Stimulated activated CD8-positive, alpha-beta memory T cell treated with anti-CD3 and anti-CD28 coated beads, Interleukin-12 subunit alpha, Interleukin-12 subunit beta, amount 100 ng/mL, for 24 hours (primary cell): ENCODE data around the gene WNT7B.

Experiments
- DNase-seq: peaks from one replicate; pipeline ENCODE4 v3.0.0-alpha.2; 2020; ENCODE audit errors: extremely low read depth

WNT7B gene

DNA sequence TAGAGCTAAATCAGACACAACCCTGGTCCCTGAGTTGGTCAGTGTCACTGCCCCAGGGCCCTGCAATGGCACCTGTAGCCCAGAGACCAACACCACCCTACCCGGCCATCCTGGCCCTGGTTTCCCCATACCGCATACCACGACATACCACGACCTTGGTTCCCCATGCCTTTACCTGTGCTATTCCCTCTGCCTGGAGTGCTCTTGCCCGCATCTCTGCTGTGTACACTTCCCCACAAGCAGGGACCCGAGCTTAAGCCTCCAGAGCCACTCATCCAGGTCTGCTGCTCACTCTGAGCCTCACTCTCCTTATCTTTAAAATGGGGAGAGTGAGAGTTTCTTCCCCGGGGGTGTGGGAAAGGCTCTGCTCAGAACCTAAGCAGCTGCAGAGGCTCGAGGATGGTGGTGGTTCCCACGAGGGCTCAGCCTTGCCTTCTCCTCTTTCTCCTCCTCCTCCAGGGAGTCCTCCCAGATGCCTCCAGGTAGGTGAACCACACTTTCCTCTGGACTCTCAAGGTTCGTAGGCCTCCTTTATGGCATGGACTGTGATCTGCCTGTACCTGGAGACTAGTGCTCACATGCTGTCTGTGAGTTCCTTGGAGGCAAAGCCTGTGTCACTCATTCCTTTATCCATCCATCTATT is 48.1 kb downstream of the WNT7B start:
- no peak for DNase-seq

DNA sequence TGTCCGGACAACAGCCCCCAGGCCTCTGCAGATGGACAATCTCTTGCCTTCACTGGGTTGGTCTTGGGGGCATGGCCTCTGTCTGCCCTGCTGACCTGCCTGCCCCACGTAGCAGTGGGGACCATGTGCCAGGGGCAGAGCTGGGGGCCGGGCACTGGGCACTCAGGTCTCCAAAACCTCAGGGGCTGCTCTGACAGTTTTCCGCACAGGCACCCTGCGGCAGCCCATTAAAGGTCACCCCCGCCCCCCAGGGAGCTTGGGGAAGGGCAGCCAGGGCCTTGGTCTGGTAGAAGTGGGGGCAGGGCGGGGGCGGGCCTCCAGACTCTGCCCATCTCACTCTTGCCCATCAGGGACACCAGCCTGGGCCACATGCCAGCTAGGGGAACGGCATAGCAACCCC is 49.9 kb downstream of the WNT7B start:
- no peak for DNase-seq

DNA sequence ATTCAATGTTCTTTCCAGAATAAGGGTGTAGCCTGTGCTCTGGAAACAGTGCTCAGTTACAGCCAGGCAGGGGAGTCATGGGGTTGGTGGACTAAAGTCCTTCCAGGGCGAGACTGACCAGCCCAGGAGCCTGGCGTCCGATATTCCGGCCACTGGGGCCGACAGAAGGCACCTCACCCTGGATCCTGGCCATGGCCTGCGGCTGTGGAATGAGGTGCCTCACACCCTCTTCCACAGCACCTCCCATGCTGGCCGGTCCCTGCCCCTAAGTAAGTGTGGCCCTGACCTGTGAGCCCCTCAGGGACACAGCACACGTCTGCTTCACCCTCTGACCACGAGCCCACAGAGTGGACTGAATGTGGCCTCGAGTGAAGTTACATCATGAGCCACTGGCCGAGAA is 50.5 kb downstream of the WNT7B start:
- no peak for DNase-seq

DNA sequence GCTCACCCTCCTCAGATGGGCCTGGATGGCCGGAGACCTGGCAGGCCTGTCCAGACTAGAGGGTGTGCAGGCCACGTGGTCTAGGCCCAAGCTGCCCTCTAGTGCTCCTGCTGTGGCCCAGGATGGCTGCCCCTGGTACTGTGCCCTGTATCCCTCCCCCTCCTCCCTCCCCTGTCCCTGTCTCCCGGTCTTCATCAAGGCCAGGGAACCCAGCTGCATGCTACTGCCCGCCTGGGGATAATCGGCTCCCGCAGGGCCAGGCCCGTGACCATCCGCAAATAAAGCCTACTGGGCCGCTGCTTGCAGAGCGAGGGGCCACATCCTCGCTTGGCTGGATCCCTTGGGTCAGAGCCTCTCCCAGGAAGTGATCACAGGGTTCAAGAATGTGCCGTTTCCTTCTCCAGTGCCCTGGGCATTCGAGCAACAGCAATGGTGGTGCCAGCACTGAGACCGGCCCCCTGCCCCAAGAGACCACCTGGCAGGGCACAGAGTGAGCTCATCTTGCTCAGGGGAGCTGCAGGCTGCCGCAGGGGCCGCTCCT is 51.1 kb downstream of the WNT7B start:
- DNase-seq, result no peak

DNA sequence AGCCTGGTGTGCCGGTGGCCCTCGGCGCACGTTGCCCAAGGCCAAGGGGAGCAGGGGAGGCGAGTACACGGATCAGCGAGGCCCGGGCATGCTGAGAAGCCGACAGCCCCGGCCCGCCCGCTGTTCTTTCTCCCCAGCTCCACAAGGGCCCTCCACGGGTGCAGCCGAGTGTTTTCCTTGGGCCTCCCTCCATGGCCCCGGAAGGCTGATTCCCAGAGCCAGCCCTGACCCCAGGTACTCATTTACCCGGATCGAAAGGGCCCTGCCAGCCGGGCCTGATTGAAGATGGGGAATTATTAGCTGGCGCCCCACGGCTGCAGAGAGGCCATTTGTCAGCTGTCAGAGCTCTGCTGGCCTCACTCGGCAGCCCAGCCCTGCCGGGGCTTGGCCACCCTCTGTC is 53.1 kb downstream of the WNT7B start:
- DNase-seq, result no peak

DNA sequence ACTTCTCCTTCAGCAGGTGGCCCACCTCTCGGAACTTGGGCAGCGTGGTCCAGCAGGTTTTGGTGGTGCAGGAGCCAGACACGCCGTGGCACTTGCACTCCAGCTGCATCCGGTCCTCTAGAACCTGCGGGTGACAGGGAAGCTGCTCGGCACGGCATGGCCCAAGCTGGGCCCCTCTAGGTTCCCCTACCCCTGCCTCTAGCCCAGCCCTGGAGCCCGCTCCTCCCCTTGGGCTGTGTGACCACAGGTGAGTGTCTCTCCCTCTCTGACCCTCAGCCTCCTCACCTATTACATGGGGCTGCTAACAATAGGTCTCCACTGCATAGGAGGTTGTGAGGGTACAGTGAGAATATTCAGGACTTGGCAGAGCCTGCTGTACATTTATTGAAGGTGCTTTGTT is 53.8 kb downstream of the WNT7B start:
- no peak for DNase-seq

DNA sequence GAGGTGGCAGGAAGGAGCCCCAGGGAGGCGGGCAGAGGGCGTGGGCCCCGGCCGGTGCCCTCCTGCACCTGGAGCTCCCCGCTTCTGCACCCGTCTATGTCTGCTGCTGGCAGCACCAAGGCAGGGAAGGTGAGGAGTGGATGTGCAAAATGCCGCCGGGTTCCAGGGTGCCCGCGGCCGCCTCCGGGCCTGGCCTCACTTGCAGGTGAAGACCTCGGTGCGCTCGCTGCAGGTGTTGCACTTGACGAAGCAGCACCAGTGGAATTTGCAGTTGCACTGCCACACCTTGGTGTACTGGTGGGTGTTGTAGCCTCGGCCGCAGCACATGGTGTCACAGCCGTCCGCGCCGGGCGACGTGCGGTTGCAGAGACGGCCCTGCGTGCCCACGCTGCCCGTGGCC is 54.3 kb downstream of the WNT7B start:
- no peak for DNase-seq

DNA sequence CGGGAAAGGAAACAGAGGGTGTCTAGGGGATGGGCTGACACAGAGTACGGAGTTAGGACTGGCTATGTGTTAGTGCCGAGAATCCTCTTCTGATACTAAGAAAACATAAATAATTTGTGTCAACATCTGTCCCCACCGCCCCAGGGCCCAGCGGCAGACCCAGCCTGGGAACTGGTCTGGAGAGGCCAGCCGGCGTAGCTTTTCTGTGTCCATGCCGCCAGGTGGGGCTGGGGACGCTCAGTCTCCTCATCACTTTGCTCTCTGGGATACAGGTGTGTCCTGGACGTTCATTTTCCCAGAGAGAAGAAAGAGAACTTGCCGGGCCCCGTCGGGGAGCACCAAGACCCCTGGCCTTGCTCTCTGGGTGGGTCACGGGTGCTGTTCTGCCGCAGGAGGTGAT is 54.7 kb downstream of the WNT7B start:
- DNase-seq, result no peak

DNA sequence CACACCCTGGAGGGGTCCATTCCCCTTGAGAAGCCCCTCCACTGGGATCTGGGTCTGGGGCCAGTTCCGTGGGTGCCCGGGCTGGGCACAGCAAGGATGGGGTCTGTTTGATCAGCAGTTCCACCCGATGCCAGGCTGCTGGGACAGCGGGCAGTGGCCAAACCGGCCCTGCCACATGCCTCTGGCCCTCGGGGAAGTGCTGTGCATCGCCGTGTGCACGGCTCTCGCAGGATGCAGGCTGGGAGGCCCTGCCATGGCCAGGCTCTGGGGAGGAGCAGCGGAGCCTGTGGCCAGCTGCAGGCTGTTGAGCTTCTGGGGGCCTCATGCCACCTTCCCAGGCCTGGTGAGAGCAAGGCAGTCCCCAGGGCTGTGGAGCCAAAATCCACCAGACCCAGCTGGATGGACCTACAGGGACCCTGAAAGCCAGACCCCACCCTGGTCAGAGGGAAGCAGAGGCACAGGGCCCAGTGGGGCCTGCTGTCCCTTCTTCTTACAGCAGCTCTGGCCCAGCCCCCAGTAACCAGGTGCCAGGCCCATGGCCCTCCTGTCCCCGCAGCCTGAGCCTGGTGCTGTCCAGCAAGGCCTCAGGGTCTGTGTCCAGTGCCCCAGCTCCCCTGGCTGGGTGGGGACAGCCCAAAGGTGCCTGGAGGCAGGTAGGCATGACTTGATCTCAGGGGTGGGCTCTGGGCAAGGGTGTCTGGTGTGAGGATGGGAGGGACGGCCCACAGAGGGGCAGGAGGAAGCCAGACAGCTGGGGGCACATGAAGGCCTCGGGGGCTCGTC is 57.3 kb downstream of the WNT7B start:
- DNase-seq, result no peak

DNA sequence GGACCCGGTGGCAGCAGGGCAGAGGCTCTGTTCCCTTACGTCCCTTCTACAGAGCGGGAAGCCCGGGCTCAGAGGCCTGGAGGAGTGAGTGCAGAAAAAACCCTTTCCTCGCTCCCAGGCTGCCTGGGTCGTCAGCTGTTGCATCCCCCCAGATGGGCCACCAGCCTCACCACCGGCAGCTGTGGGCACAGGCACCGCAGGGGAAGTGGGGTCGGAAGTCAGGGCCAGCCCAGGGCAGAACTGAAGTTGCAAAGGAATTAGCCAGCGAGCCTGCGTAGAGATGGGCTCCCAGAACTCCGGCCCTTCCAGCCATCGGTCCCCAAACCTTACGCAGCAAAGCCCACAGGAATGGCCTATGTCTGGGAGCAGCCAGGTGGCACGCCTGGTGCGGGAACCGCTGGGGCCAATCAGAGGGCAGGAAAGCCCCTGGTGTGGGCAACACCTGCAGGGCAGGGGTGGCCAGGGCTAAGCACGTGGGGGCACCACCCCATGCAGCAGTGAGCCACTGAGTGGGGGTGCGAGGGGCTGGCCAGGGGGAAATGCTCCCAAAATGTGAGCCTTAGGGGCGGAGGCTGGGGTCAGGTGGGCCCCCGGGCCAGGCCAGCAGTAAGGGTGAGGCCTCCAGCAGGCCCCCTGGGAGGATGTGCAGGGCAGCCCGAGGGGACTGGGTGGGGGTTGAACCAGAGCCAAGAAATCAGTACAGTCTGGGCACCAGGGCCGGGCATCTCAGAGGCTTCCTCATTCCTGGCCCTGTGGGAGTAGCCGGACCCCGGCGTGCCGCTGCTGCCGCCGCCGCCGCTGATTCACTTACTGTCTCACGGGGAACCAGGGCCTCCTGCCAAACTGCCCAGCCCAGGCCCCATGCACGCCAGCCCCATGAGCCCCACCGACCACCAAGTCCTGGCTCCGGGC is 58.2 kb downstream of the WNT7B start:
- no peak for DNase-seq

DNA sequence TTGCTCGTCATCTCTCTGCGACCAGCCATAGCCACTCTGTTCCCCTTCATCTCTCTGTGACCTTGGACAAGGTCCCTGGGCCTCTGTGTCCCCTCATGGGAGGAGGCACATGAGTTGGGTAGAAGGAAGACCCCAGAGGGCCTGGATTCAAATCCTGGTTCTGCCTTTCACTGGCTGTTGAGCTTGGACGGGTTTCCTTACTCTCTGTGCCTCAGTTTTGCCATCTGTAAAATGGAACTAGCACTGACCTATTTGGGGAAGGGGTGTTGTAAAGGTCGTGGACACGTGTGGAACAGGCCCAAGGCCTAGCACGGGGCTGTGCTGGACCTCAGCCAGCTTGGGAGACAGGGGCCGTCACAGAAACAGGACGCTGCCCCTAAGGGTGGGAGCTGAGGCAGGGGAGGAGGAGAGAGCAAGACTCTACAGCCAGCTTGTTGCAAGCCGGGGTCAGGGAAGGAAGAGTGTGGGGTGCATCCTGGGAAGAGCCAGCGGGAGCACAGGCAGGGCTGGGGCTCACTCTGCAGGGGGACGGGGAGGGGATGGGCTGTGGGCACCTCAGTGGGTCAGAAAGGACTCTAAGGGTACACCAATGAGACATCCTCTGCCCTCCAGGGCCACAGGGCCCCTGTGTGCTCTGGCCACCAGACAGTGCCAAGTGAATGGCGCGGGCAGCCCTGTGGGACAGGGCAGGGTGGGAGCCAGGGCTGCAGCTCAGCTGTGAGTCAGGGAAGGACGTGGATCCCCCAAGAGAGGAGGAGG is 59.1 kb downstream of the WNT7B start:
- no peak for DNase-seq

DNA sequence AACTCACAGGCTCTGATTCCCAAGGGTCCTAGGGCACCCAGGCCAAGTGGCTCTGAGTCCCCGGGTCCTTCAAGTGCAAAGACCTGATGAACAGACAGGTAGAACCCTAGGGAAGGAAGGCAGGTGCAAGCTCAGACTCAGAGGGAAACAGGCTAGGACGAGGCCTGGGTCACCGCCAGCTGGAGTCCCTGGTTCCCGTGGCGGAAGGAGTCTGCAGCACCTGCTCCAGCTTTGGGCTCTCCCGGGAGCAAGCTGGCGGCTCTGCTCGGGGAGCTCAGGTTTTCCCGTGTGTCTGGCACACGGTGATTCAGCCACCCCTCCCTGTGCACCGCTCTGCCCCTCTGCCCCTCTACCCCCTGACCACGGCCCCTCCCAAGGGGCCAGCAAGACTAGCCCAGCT is 59.8 kb downstream of the WNT7B start:
- DNase-seq, result no peak

DNA sequence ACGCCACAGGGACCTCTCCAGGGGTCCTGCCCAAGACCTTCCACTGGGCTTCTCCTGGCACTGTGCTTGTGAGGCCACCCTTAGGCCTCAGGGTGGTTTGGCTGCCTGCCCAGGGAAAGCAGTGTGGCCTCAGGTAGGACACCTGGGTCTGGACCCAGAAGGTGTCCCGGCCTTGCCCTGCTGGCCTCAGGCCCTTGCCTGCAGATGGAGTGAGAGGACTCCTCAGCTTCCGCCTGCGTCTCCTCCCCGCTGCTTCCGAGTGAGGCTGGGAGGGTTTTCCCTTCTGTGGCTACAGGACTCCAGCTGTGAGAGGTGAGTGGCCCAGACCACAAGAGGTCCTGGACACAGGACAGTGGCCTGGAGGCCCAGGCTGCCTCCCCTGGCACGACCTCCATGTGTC is 60.4 kb downstream of the WNT7B start:
- DNase-seq, result no peak

DNA sequence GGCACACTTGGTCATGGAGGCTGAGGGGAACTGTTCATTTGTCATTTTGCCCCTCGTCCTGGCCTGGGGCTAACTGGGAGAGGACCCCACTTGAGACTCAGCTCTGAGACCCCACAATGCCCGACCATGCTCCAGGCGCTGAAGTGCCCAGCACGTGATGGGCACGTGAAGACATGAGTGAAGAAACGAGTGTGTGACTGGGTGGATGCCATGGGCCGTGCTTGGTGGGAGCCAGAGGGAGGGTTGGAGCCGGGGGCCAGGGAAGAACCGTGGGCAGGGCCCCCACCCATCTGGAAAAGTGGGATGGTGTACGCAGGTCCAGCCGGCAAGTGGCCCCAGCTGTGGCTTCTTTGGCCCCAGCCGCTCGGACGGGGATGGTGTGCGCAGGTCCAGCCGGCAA is 61.1 kb downstream of the WNT7B start:
- no peak for DNase-seq

DNA sequence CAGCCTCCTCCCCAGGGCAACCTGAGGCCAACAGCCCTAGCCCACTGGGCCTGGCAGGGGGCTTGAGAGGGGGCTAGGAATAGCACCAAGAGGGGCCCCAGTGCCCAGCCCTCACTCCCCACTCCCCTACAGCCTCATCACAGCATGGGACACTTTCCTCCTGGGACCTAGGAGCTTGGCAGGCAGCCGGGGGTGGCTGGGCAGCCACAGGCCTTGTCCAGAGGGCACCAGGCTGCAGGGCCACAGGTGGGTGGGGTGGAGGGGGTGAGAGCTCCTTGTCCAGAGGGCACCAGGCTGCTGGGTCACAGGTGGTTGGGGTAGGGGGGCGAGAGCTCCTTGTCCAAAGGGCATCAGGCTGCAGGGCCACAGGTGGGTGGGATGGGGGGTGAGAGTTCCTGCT is 61.8 kb downstream of the WNT7B start:
- no peak for DNase-seq

DNA sequence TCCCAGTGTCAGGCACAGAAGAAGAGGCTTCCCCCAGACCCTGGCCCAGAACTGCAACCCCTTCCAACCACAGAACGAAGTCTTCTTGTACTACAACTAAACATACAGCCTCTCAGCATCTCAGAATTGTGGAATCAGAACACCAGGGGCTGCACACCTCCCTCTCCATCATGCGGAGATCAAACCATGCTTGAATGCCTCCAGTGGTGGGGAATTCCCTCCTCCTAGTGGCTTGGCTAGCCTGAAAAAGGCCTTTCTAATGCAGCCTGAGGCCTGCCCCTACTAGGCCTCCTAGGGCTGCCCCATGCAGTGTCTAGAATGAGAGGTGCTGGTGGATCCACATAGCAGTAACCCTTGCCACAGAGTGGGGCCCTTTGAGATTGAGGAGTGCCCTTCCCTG is 62.7 kb downstream of the WNT7B start:
- DNase-seq, result no peak

DNA sequence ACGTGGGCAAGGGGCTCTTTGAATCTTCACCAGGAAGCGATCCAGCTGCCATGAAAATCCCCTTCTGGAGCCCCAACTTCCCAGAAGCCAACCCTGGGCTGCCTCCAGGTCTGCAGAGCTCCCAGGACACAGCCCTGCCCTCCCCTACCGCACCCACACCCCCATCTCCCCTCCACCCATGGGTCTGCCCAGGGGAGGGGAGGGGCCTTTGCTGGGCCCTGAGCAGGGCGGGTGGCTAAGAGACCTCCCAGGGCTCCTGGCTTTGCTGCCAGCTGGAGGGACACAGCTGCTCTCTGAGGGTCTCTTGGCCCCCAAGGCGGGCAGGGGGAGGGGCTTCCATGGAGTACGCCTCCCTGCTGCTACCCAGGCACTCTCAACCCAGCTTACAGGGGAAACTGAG is 64.1 kb downstream of the WNT7B start:
- no peak for DNase-seq

DNA sequence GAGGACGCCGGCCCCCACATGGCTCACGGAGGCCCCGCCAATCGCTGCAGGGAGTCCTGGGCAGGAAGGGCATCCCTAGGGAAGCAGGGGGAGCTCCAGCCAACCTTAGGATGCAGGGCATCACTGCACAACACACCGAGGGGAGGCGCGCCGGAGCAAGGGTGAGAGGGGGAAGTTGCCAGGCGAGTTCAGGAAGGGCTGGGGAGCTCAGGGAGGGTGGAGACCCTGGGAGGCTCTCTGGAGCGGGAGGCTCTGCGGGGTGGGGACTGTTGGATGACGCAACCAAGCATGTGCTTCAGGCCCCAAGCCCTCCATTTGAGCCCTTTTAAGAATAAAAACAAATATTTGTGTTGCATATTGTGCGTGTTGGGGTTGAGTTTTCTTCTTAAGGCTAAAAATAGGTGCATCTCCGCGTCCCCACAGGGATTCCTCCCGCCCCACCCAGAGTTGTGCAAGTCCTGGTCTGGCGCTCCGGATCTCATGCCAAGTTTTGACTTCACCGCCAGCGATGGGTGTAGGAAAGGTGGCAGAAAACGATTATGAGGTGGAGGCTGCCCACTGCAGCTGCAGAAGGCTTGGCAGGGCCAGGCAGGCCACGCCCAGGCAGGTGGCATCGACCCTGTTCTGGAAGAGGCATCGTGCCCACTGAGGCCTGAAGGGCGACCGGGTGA is 65.2 kb downstream of the WNT7B start:
- no peak for DNase-seq

DNA sequence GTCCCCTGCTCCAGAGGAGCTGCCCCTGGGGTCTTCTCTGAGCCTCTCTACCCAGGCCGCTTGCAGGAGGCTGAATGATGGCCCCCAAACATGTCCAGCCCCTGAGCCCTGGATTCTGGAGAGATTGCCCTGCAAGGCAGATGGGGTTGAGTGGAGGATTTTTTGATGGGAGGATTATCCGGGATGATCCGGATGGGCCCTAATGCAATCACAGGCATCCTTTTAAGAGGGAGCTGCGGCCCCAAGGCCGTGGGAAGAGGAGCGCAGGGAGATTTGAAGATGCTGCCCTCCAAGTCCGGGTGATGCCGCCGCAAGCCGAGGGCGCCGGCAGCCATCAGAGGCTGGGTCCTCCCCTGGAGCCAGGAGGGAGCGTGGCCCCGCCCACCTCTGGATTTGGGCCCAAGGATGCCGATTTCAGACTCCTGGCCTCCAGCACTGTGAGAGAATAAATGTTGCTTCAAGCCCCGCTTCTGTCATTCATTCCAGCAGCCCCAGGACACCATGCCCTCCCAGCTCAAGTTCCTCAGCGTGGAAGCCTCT is 66.0 kb downstream of the WNT7B start:
- no peak for DNase-seq

DNA sequence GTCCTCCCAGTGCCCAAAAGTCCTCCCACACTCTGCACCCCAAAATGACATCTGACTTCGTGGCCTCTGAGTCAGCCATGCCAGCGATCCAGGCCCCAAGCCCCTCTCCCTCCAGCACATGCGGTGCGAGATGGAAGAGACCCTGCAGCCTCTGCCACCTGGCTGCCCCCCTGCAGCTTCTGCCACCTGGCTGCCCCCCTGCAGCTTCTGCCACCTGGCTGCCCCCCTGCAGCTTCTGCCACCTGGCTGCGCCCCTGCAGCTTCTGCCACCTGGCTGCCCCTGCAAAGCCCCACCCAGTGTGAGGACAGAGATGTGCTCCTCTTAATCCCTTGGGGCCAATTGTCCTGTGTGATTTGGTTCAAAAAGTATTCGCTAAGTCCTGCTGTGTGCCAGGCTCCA is 68.0 kb downstream of the WNT7B start:
- no peak for DNase-seq

DNA sequence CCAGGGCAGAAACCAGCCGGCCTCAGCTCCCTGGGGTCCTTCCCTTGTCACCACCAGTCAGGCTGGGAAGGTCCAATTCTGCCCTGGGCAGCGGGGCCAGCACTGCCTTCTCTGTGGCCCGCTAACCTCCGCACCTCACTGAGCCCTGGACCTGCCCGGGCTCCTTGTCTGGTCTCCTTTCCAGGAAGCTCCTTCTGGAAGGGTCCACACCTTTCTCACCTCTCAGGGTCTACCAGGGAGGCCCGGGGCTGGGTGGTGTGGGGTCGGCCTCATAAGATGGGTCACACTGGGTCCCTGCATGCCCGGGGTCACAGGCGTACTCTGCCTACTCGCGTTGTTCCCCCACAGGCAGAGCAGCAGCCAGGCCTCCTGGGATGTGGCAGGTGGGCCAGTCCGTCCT is 69.0 kb downstream of the WNT7B start:
- no peak for DNase-seq
